Measurements from ENCODE around the gene ALKBH5. TPM values are rescaled to one million over a fixed set of nuclear protein-coding genes. Genes with fewer than 3 reads are reported as not detected.

ALKBH5 gene
- total and polyA plus RNA-seq, 2 of the 8 experiments (the other 6 are each of a cell fraction or from before 2014, with no cell fraction given), result 63.7 to 86.4 TPM

DNA sequence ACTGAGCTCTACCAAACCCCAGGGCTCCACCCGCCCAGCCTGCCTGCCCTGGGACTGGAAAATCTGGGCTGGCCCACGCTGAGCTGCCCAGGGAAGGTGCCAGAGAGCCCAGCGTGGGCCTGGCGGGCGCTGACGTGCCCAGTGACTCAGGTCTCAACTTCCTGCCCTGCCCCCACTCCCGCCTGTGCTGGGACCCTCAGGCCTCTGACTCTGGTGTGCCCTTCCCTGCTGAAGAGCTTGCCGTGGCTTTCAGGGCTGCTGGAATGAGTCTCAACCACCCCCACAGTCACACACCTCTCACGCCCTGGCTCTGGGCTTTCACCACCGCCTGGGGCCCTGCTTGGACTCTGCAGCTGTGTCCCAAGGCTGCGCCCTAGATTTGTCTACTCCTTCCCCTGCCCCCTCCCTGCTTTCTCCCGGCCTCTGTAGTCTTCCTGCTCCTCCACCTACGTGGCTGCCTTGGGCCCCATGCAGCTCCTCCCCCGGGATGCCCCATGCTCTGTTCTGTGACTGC lies 52.2 kb downstream of the ALKBH5 start:
- no peak overlapping the region for H3K27ac ChIP-seq (ENCODE audit: low read depth, low read length)
- H2BK15ac ChIP-seq (ENCODE audit: low read length), result no peak overlapping the region
- no peak overlapping the region for H4K5ac ChIP-seq (ENCODE audit: insufficient read length, low read depth, low read length)
- H3K9me3 ChIP-seq (ENCODE audit: insufficient read depth in 2 of 2, low read depth in 1 of 2, low read length in 1 of 2), result no peaks in the 10 kb centered on the region
- ChIA-PET CTCF (ENCODE audit: partially characterized antibody) (interaction anchor here (0.8 to 1.6 kb wide), 7 partner anchors 12 to 85 kb away, joined by 3 to 7 read pairs (median 4); no protein-coding TSS in a partner anchor), POLR2A (ENCODE audit: partially characterized antibody) (interaction anchor here (0.6 to 1.9 kb wide), 9 partner anchors 8 to 64 kb away, joined by 3 to 11 read pairs (median 5); partner anchors contain the start of genes LLGL1 and MIEF2)
- H3K4ac ChIP-seq (replicated peaks; ENCODE audit: insufficient read length, low read depth, low read length), result no peak overlapping the region
- no peak overlapping the region for H3K23ac ChIP-seq (ENCODE audit: insufficient read length)
- peaks cover 0 to 2% (median 0%) of the 10 kb centered on the region in 4 experiments; a peak in 1 of 7 replicates for H3K27me3 ChIP-seq (replicated peaks in 1 of 4; ENCODE audit: control insufficient read depth in 3 of 4, extremely low read depth in 1 of 4, insufficient read depth in 3 of 4, low read length in 3 of 4)
- no peak overlapping the region for H3K4me3 ChIP-seq (ENCODE audit: extremely low read depth in 1 of 4, insufficient read depth in 2 of 4, low read depth in 3 of 4, low read length in 4 of 4)
- H4K91ac ChIP-seq (replicated peaks; ENCODE audit: insufficient read length, low read length), result no peak overlapping the region
- peaks cover 0 to 17% of the 10 kb centered on the region in 2 experiments; a peak in 2 of 4 replicates for H3K79me2 ChIP-seq (ENCODE audit: control insufficient read depth in 1 of 2, insufficient read depth in 2 of 2, low read length in 2 of 2)
- no peak overlapping the region for H3K14ac ChIP-seq (ENCODE audit: insufficient read length)
- no peak overlapping the region for H3K4me2 ChIP-seq (ENCODE audit: insufficient read depth in 1 of 2, low read depth in 2 of 2, low read length in 2 of 2)
- no peak overlapping the region for H3K56ac ChIP-seq (replicated peaks; ENCODE audit: insufficient read length, low read depth, low read length)
- FAIRE-seq, result no peak
- no peak overlapping the region for H4K8ac ChIP-seq (ENCODE audit: extremely low read depth, insufficient read depth, low read length)
- no peaks in the 10 kb centered on the region for H3K23me2 ChIP-seq (ENCODE audit: low read depth, low read length)
- peaks cover 28 to 59% (median 41%) of the 10 kb centered on the region in 4 experiments; a peak in 7 of 8 replicates for H3K36me3 ChIP-seq (ENCODE audit: control insufficient read depth in 2 of 4, insufficient read depth in 4 of 4, low read length in 3 of 4)
- TF ChIP-seq JUND (IDR thresholded peaks at IDR 0.05; ENCODE audit: low read length), result no peak
- TF ChIP-seq, protein P1, sequence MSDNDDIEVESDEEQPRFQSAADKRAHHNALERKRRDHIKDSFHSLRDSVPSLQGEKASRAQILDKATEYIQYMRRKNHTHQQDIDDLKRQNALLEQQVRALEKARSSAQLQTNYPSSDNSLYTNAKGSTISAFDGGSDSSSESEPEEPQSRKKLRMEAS (IDR thresholded peaks at IDR 0.05), result no peak
- TF ChIP-seq ZNF274 (IDR thresholded peaks at IDR 0.05; ENCODE audit: borderline replicate concordance, extremely low read depth, low read length), result no peak
- no peak overlapping the region for H2AK5ac ChIP-seq (ENCODE audit: low read depth, low read length)
- 96% methylated on average over 14 of the region's 14 CpGs; no CpG with 5 or more reads in 1 of the 2 experiments for WGBS, 2 experiments (ENCODE audit: extremely low coverage in 1 of 2, insufficient coverage in 1 of 2, insufficient read length in 1 of 2, insufficient replicate concordance in 2 of 2, low coverage in 1 of 2, low lambda C conversion rate in 2 of 2, missing lambda C conversion rate in 1 of 2)
- H2BK120ac ChIP-seq (replicated peaks; ENCODE audit: low read depth, low read length), result no peak overlapping the region
- H2BK5ac ChIP-seq (ENCODE audit: low read depth, low read length), result no peak overlapping the region
- peaks cover 6 to 20% of the 10 kb centered on the region in 2 experiments for H4K20me1 ChIP-seq (replicated peaks in 1 of 2; ENCODE audit: control insufficient read depth in 1 of 2, insufficient read depth in 2 of 2, low read length in 2 of 2)
- H3K4me1 ChIP-seq (replicated peaks in 1 of 4; ENCODE audit: control insufficient read depth in 3 of 4, insufficient read depth in 4 of 4, low read length in 3 of 4), result peaks cover 0 to 4% (median 0%) of the 10 kb centered on the region in 4 experiments; a peak in 1 of 7 replicates
- no peak overlapping the region for H2AFZ ChIP-seq (ENCODE audit: low read length)
- no peak for DNase-seq (ENCODE audit: low read depth in 1 of 2, low spot score in 2 of 2)
- H2BK12ac ChIP-seq (ENCODE audit: low read depth, low read length), result no peak overlapping the region
- H2BK20ac ChIP-seq (ENCODE audit: low read length), result no peak overlapping the region
- H3K79me1 ChIP-seq (ENCODE audit: low read depth, low read length), result peaks cover 10% of the 10 kb centered on the region
- H3K18ac ChIP-seq (ENCODE audit: extremely low read depth, low read length), result no peak overlapping the region
- H3K9ac ChIP-seq (replicated peaks in 1 of 4; ENCODE audit: extremely low read depth in 1 of 4, low read depth in 3 of 4, low read length in 3 of 4), result no peak overlapping the region
